Measurements from ENCODE around the gene LASP1NB.

- TF ChIP-seq, protein P1, sequence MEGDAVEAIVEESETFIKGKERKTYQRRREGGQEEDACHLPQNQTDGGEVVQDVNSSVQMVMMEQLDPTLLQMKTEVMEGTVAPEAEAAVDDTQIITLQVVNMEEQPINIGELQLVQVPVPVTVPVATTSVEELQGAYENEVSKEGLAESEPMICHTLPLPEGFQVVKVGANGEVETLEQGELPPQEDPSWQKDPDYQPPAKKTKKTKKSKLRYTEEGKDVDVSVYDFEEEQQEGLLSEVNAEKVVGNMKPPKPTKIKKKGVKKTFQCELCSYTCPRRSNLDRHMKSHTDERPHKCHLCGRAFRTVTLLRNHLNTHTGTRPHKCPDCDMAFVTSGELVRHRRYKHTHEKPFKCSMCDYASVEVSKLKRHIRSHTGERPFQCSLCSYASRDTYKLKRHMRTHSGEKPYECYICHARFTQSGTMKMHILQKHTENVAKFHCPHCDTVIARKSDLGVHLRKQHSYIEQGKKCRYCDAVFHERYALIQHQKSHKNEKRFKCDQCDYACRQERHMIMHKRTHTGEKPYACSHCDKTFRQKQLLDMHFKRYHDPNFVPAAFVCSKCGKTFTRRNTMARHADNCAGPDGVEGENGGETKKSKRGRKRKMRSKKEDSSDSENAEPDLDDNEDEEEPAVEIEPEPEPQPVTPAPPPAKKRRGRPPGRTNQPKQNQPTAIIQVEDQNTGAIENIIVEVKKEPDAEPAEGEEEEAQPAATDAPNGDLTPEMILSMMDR (IDR thresholded peaks at IDR 0.05): no peak
- TF ChIP-seq POLR2A (IDR thresholded peaks at IDR 0.05): no peak
Measured at GRCh38 chr17:38958326-38958725, 32.9 kb downstream of the LASP1NB start.

Measured in heart left ventricle (tissue), 13 donors.